ENCODE measurements around the gene AFAP1L2. TPM values are rescaled to one million over a fixed set of nuclear protein-coding genes. Genes with fewer than 3 reads are reported as not detected.

AFAP1L2 gene
- total and polyA plus RNA-seq, 12 donors = 2.9 to 5.0 (median 4.3) TPM

DNA sequence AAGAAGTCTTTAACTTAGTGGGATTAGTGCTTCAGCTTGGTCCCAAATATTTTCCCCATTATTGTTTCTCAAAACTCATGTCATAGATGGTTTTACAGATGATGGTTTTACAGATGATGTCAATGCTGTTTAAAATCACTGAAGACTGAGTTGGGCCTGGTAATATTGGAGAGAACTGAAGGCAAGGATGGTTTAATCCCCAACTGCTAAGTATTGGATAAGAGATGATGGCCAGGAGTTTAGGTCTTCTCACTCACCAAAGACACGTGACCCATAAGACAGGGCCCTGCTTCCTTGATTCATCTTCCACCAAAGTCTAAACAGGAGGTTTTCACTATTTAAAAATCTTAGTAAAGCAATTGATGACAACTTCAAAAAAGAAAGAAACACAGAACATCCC is 108.9 kb downstream of the AFAP1L2 start:
- Histone ChIP-seq H3K4me1 (peaks cover 0 to 4% (median 0%) of the 10 kb centered on the region in 9 donors), H3K36me3 (peaks cover 0 to 57% (median 16%) of the 10 kb centered on the region in 9 donors), H3K9me3 (peaks cover 0 to 24% (median 15%) of the 10 kb centered on the region in 11 donors), H3K4me3 (no peak overlapping the region), H3K27ac (no peak overlapping the region), H3K27me3 (no peaks in the 10 kb centered on the region)
- ATAC-seq (no peak), DNase-seq (no peak)
- TF ChIP-seq, protein P1, sequence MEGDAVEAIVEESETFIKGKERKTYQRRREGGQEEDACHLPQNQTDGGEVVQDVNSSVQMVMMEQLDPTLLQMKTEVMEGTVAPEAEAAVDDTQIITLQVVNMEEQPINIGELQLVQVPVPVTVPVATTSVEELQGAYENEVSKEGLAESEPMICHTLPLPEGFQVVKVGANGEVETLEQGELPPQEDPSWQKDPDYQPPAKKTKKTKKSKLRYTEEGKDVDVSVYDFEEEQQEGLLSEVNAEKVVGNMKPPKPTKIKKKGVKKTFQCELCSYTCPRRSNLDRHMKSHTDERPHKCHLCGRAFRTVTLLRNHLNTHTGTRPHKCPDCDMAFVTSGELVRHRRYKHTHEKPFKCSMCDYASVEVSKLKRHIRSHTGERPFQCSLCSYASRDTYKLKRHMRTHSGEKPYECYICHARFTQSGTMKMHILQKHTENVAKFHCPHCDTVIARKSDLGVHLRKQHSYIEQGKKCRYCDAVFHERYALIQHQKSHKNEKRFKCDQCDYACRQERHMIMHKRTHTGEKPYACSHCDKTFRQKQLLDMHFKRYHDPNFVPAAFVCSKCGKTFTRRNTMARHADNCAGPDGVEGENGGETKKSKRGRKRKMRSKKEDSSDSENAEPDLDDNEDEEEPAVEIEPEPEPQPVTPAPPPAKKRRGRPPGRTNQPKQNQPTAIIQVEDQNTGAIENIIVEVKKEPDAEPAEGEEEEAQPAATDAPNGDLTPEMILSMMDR (IDR thresholded peaks at IDR 0.05) = no peak
- 0 to 41% methylated on average over 1 of the region's 1 CpG for WGBS, 2 donors
- intact Hi-C loops (cut with DNase I) = no loop called here

GRCh38 chr10:114294549-114294948 is 109.8 kb downstream of the AFAP1L2 start:
- H3K36me3 ChIP-seq = peaks cover 0 to 50% (median 16%) of the 10 kb centered on the region in 9 donors
- H3K4me1 ChIP-seq = peaks cover 0 to 4% (median 0%) of the 10 kb centered on the region in 9 donors
- intact Hi-C loops (cut with DNase I) = no loop called here
- TF ChIP-seq, protein P1 (IDR thresholded peaks at IDR 0.05) = no peak
- ATAC-seq (peak in 3 of 8 donors; percentile 48 to 65 (median 49)), DNase-seq (no peak)
- no peak overlapping the region for H3K27ac ChIP-seq
- H3K27me3 ChIP-seq = no peaks in the 10 kb centered on the region
- peaks cover 0 to 24% (median 15%) of the 10 kb centered on the region in 11 donors for H3K9me3 ChIP-seq
- no peak overlapping the region for H3K4me3 ChIP-seq

GRCh38 chr10:114293075-114293474 is 111.2 kb downstream of the AFAP1L2 start:
- 81 to 83% methylated on average over 5 of the region's 5 CpGs for WGBS, 2 donors
- Histone ChIP-seq H3K4me3 (no peak overlapping the region), H3K36me3 (peaks cover 0 to 35% (median 16%) of the 10 kb centered on the region in 9 donors), H3K27me3 (no peaks in the 10 kb centered on the region), H3K4me1 (peaks cover 0 to 15% (median 5%) of the 10 kb centered on the region in 9 donors), H3K27ac (no peak overlapping the region), H3K9me3 (peaks cover 0 to 24% (median 15%) of the 10 kb centered on the region in 11 donors)
- intact Hi-C loops (cut with DNase I) = no loop called here
- TF ChIP-seq, protein P1 (IDR thresholded peaks at IDR 0.05) = no peak
- ATAC-seq (no peak), DNase-seq (no peak)

- Histone ChIP-seq H3K4me3 (no peak overlapping the region), H3K27ac (no peak overlapping the region), H3K27me3 (no peaks in the 10 kb centered on the region), H3K9me3 (peaks cover 0 to 21% (median 15%) of the 10 kb centered on the region in 11 donors), H3K36me3 (peaks cover 0 to 19% (median 12%) of the 10 kb centered on the region in 9 donors), H3K4me1 (peaks cover 0 to 15% (median 5%) of the 10 kb centered on the region in 9 donors)
- TF ChIP-seq, protein P1 (IDR thresholded peaks at IDR 0.05) = no peak
- intact Hi-C loops (cut with DNase I) = no loop called here
- no peak for DNase-seq
- 87% methylated on average over 8 of the region's 8 CpGs for WGBS, 2 donors
- no peak for ATAC-seq
These were observed 112.8 kb downstream of the AFAP1L2 start for GRCh38 chr10:114291516-114291915.

All from heart right ventricle (tissue), 16 donors.